GM23338 (cell line): ENCODE results near the gene NXF1. TPM values are rescaled to one million over a fixed set of nuclear protein-coding genes. Genes with fewer than 3 reads are reported as not detected.

Source experiments
- ATAC-seq: fragments of 200-7000 bp; cut with Tn5 transposase; 3 replicates; pipeline ENCODE4 v1.9.1; 2020
- DNase-seq: peaks from one replicate; pipeline ENCODE4 v3.0.0-alpha.2; 2015; ENCODE audit warnings: low spot score
- H2AFZ ChIP-seq: fragments of 200-600 bp; sonication (generic); 2 replicates; pipeline ENCODE4 v1.8.0; 2016; ENCODE audit warnings: antibody characterized with exemption, mild to moderate bottlenecking, moderate library complexity
- H3F3A ChIP-seq: fragments of 200-600 bp; sonication (generic); replicated peaks from 2 replicates; pipeline ENCODE4 v1.8.0; 2017; ENCODE audit warnings: antibody characterized with exemption, mixed run types, low read depth
- H3K27ac ChIP-seq: fragments of 200-600 bp; sonication (generic); 2 replicates; pipeline ENCODE4 v1.6.1; 2016; ENCODE audit warnings: low read depth
- H3K27me3 ChIP-seq: fragments of 200-600 bp; sonication (generic); 2 replicates; pipeline ENCODE4 v1.8.0; 2016; ENCODE audit warnings: mild to moderate bottlenecking, mixed run types, moderate library complexity; ENCODE audit not compliant: insufficient read depth
- H3K36me3 ChIP-seq: fragments of 200-600 bp; sonication (generic); 2 replicates; pipeline ENCODE4 v1.8.0; 2016; ENCODE audit warnings: mild to moderate bottlenecking; ENCODE audit not compliant: insufficient read depth
- H3K4me1 ChIP-seq: fragments of 200-600 bp; sonication (generic); 2 replicates; pipeline ENCODE4 v1.8.0; 2016; ENCODE audit warnings: mild to moderate bottlenecking, moderate library complexity; ENCODE audit not compliant: insufficient read depth
- H3K4me2 ChIP-seq: fragments of 200-600 bp; sonication (generic); 2 replicates; pipeline ENCODE4 v1.7.1; 2017; ENCODE audit warnings: mixed run types
- H3K4me3 ChIP-seq: fragments of 200-600 bp; sonication (generic); 2 replicates; pipeline ENCODE4 v1.6.1; 2016; ENCODE audit warnings: mixed run types
- H3K79me2 ChIP-seq: fragments of 200-600 bp; sonication (generic); replicated peaks from 2 replicates; pipeline ENCODE4 v1.8.0; 2017; ENCODE audit warnings: mild to moderate bottlenecking; ENCODE audit not compliant: insufficient read depth
- H3K9me2 ChIP-seq: fragments of 200-600 bp; sonication (generic); 2 replicates; pipeline ENCODE4 v1.8.0; 2017; ENCODE audit not compliant: insufficient read depth
- H4K20me1 ChIP-seq: fragments of 200-600 bp; sonication (generic); replicated peaks from 2 replicates; pipeline ENCODE4 v1.8.0; 2017; ENCODE audit warnings: mild to moderate bottlenecking; ENCODE audit not compliant: insufficient read depth
- H3K27ac Mint-ChIP-seq: 2 replicates; pipeline ENCODE4 v1.8.0; 2020; ENCODE audit warnings: inconsistent platforms, mild to moderate bottlenecking, moderate library complexity, mixed read lengths
- H3K27me3 Mint-ChIP-seq: 3 replicates; pipeline ENCODE4 v1.8.0; 2022; ENCODE audit warnings: low read depth, mild to moderate bottlenecking, moderate library complexity, mixed read lengths, inconsistent platforms; ENCODE audit not compliant: insufficient read depth, poor library complexity
- H3K36me3 Mint-ChIP-seq: 3 replicates; pipeline ENCODE4 v1.8.0; 2021; ENCODE audit warnings: low read depth, mild to moderate bottlenecking, inconsistent platforms, moderate library complexity, mixed read lengths
- H3K4me1 Mint-ChIP-seq: 3 replicates; pipeline ENCODE4 v1.8.0; 2020; ENCODE audit warnings: mild to moderate bottlenecking, inconsistent platforms, mixed read lengths
- H3K4me3 Mint-ChIP-seq: 3 replicates; pipeline ENCODE4 v1.8.0; 2021; ENCODE audit warnings: moderate library complexity, mild to moderate bottlenecking, inconsistent platforms, mixed read lengths
- H3K9me3 Mint-ChIP-seq: 3 replicates; pipeline ENCODE4 v1.8.0; 2020; ENCODE audit warnings: moderate library complexity, mild to moderate bottlenecking, inconsistent platforms, mixed read lengths
- CREB1 ChIP-seq: fragments of 250-450 bp; sonication (Bioruptor Pico); IDR thresholded peaks from 2 replicates; pipeline ENCODE4 v1.5.0; 2020; ENCODE audit warnings: low read depth, mild to moderate bottlenecking, moderate library complexity
- CTCF ChIP-seq, 2 experiments: fragments of 200-600 bp in 1 of 2; sonication (generic) in 1 of 2; conservative IDR thresholded peaks; 2 replicates each; pipeline versions ENCODE4 v1.5.1 to v1.6.1; 2016 to 2017; ENCODE audit warnings: antibody characterized with exemption in 2 of 2, low read depth in 2 of 2, mild to moderate bottlenecking in 2 of 2, moderate library complexity in 1 of 2
- ETS1 ChIP-seq: IDR thresholded peaks from 2 replicates; pipeline ENCODE4 v1.6.1; 2016; ENCODE audit warnings: antibody characterized with exemption
- EZH2 ChIP-seq: fragments of 200-600 bp; sonication (generic); IDR thresholded peaks from one replicate; pipeline ENCODE4 v1.8.0; 2017; ENCODE audit warnings: antibody characterized with exemption, mild to moderate bottlenecking, low read depth; ENCODE audit not compliant: unreplicated experiment
- EZH2phosphoT487 ChIP-seq: fragments of 200-600 bp; sonication (generic); IDR thresholded peaks from one replicate; pipeline ENCODE4 v1.8.1; 2018; ENCODE audit warnings: antibody characterized with exemption; ENCODE audit not compliant: unreplicated experiment
- JUNB ChIP-seq: IDR thresholded peaks from one replicate; pipeline ENCODE4 v1.6.1; 2016; ENCODE audit warnings: antibody characterized with exemption; ENCODE audit not compliant: unreplicated experiment
- NANOG ChIP-seq: IDR thresholded peaks from 2 replicates; pipeline ENCODE4 v1.6.1; 2016; ENCODE audit warnings: antibody characterized with exemption, borderline replicate concordance
- POLR2AphosphoS5 ChIP-seq: IDR thresholded peaks from 2 replicates; pipeline ENCODE4 v1.6.1; 2016; ENCODE audit warnings: antibody characterized with exemption, low read depth
- REST ChIP-seq: IDR thresholded peaks from one replicate; pipeline ENCODE4 v1.6.1; 2018; ENCODE audit warnings: antibody characterized with exemption; ENCODE audit not compliant: unreplicated experiment
- STAT1 ChIP-seq: IDR thresholded peaks from one replicate; pipeline ENCODE4 v1.6.1; 2016; ENCODE audit warnings: antibody characterized with exemption; ENCODE audit not compliant: unreplicated experiment
- ZNF114 ChIP-seq: fragments of 250-450 bp; sonication (Bioruptor Pico); IDR thresholded peaks from 2 replicates; pipeline ENCODE4 v1.5.0; 2020; ENCODE audit warnings: mild to moderate bottlenecking, moderate library complexity
- ZNF331 ChIP-seq: fragments of 250-450 bp; sonication (Bioruptor Pico); IDR thresholded peaks from 2 replicates; pipeline ENCODE4 v1.5.0; 2020; ENCODE audit warnings: low read depth, mild to moderate bottlenecking, moderate library complexity
- ZNF462 ChIP-seq: fragments of 250-450 bp; sonication (Bioruptor Pico); IDR thresholded peaks from 2 replicates; pipeline ENCODE4 v1.5.0; 2020; ENCODE audit warnings: mild to moderate bottlenecking, moderate library complexity
- polyA plus RNA-seq: library from polyadenylated mRNA; unstranded; fragments of >200 nt; fragmentation: Nextera tagmentation; extraction: Ambion mirVana; gene quantifications from 2 replicates; pipeline ENCODE4 v1.2.1, GENCODE V29; 2016
- total RNA-seq: library from RNA; depleted of rRNA; stranded (reverse); fragments of >200 nt; shearing (Covaris generic); gene quantifications from 2 replicates; pipeline ENCODE4 v1.2.3, GENCODE V29; 2014

Gene NXF1
- total and polyA plus RNA-seq, 2 experiments from 2014 or later: 31.7 to 31.8 TPM

GRCh38 chr11:62816557-62816956, 11.3 kb upstream of the NXF1 start:
- Histone ChIP-seq H4K20me1 (peaks cover 4% of the 10 kb centered on the region), H3K27me3 (no peaks in the 10 kb centered on the region), H3F3A (0 out of 2 replicates have a peak, but pooled peaks cover 3% of the 10 kb centered on the region), H2AFZ (no peak overlapping the region), H3K36me3 (peaks cover 14% of the 10 kb centered on the region; the same call in 1 of the 2 replicates), H3K4me2 (no peak overlapping the region), H3K9me2 (no peaks in the 10 kb centered on the region), H3K4me3 (no peak overlapping the region), H3K4me1 (no peaks in the 10 kb centered on the region), H3K79me2 (no peaks in the 10 kb centered on the region), H3K27ac (0 out of 2 replicates have a peak overlapping the region, but pooled peaks have one; percentile 9)
- no peak overlapping the region for H3K4me3 Mint-ChIP-seq
- no peaks in the 10 kb centered on the region for H3K4me1 Mint-ChIP-seq
- TF ChIP-seq NANOG (no peak), JUNB (no peak), POLR2AphosphoS5 (no peak), CREB1 (no peak), CTCF (conservative IDR thresholded peaks at IDR 0.05; ENCODE audit: low read depth in 2 of 2) (no peak), EZH2 (no peak), EZH2phosphoT487 (no peak), ZNF462 (CRISPR knock-in tag) (no peak), STAT1 (no peak), ZNF114 (CRISPR knock-in tag) (no peak), ZNF331 (CRISPR knock-in tag) (no peak), REST (no peak), ETS1 (no peak)
- H3K9me3 Mint-ChIP-seq: no peaks in the 10 kb centered on the region
- H3K27me3 Mint-ChIP-seq: peaks cover 1% of the 10 kb centered on the region
- H3K27ac Mint-ChIP-seq: no peak overlapping the region
- DNase-seq (no peak), ATAC-seq (no peak)
- H3K36me3 Mint-ChIP-seq: peaks cover 20% of the 10 kb centered on the region; the same call in 2 of the 3 replicates
